Measurements from ENCODE around the gene GPC3. TPM values are rescaled to one million over a fixed set of nuclear protein-coding genes. Genes with fewer than 3 reads are reported as not detected.

Gene GPC3
- total RNA-seq, 3 donors from 2014 or later: 0.46 to 0.82 (median 0.54) TPM

DNA sequence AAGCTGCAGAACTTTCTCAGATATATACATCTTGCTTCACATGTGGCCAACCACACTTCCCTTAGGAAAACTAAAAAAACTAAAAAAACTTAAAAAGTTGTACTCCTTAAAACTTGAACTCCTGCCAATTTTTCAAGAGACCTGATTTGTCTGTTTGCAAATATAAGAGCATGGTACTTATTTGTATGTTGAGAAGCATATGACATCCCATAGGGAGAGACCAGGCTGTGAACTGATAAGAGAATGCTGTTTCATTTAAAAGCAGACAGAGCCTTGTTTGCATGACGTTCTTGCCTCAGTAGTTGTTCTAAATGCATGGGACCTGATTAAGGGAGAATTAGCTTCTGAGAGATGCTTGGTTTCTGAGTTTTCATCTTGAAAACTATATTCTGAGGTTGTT is 169.9 kb downstream of the GPC3 start:
- ATAC-seq: no peak
- Mint-ChIP-seq H3K27me3 (ENCODE audit: low read depth) (no peaks in the 10 kb centered on the region), H3K4me1 (ENCODE audit: low read depth) (no peaks in the 10 kb centered on the region), H3K36me3 (ENCODE audit: insufficient read depth) (no peaks in the 10 kb centered on the region), H3K9me3 (no peaks in the 10 kb centered on the region), H3K4me3 (no peak overlapping the region)
- DNase-seq: no peak

DNA sequence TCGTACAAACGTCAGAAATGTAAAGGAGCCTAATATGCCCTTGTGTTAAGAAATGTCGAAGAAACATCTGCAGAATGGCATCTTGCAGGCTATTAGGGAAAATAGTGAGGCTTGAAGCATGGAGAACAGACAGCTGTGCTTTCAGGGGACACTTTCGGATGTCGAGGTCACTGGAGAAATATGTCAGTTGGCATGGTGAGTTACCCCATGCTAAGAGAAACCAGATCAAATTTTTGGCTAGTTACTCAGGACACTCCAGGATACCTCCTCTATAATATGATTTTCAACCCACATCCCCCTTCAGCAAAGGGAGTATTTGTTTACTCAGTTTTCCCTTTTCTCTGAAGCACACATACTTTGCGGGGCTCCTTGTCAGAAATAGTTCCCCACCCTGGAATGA is 171.4 kb downstream of the GPC3 start:
- ATAC-seq (no peak), DNase-seq (no peak)
- Mint-ChIP-seq H3K36me3 (ENCODE audit: insufficient read depth) (no peaks in the 10 kb centered on the region), H3K9me3 (no peaks in the 10 kb centered on the region), H3K4me1 (ENCODE audit: low read depth) (no peaks in the 10 kb centered on the region), H3K27me3 (ENCODE audit: low read depth) (no peaks in the 10 kb centered on the region), H3K4me3 (no peak overlapping the region)

DNA sequence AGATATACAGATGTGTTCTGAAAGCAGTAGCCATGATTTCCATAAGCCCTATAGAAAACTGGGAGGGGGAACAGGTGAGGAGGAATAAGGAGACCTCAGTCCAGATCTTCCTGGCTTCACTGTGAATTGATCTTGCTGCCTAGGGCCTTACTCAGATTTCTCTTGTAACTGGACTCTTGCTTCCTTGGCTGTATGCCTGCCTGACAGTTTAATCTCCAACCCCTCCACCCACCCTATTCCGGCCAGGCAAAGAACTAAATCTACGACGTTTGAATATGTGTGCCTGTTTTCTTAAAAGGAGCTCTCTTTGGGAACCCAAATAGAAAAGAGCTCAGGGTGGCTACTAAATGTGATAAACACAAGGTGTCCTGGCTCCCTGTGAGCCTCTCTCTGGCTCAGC is 173.0 kb downstream of the GPC3 start:
- Mint-ChIP-seq H3K27me3 (ENCODE audit: low read depth) (no peaks in the 10 kb centered on the region), H3K4me1 (ENCODE audit: low read depth) (no peaks in the 10 kb centered on the region), H3K9me3 (no peaks in the 10 kb centered on the region), H3K4me3 (no peak overlapping the region), H3K36me3 (ENCODE audit: insufficient read depth) (no peaks in the 10 kb centered on the region)
- DNase-seq (no peak), ATAC-seq (no peak)

DNA sequence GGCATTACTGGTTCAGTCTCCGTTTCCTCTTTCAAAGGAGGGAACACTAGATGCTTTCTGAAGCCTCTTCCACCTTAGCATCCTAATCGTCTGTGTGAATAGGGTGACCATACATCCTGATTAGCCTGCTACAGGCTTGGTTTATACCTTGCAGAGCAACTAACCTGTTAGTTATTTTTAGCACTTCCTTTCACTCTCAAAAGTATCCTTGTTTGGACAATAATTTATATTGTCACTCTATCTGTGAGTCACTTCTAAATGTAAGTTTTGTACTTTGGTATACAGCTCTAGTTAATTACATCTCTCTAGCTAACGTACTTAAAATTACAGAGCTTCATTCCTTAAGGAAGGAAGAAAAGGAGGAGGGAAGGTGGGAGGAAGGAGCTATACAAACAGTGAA is 174.5 kb downstream of the GPC3 start:
- DNase-seq: no peak
- Mint-ChIP-seq H3K27me3 (ENCODE audit: low read depth) (no peaks in the 10 kb centered on the region), H3K4me1 (ENCODE audit: low read depth) (no peaks in the 10 kb centered on the region), H3K9me3 (no peaks in the 10 kb centered on the region), H3K4me3 (no peak overlapping the region), H3K36me3 (ENCODE audit: insufficient read depth) (no peaks in the 10 kb centered on the region)
- no peak for ATAC-seq

DNA sequence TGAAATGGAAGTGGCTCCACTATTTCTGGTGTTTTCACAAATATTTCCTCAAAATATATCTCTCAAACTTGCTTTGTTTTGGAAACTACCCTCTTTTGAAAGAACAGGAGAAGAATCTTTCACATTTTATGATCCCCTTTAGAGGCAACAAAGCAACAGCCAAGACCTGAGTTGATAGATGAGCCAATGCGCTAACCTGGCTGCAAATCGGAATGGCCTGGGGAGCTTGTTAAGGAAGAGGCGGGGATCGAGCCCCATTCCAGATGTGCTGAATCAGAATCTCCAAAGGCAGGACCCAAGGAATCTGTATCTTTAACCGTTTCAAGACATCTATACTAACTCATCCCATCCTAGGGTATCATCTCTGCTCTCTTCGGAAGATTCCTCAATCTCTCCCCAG is 181.3 kb downstream of the GPC3 start:
- no peak for DNase-seq
- no peaks in the 10 kb centered on the region for H3K27me3 Mint-ChIP-seq (ENCODE audit: low read depth)
- H3K9me3 Mint-ChIP-seq: no peaks in the 10 kb centered on the region
- ATAC-seq: no peak
- H3K4me3 Mint-ChIP-seq: no peak overlapping the region
- no peaks in the 10 kb centered on the region for H3K4me1 Mint-ChIP-seq (ENCODE audit: low read depth)
- H3K36me3 Mint-ChIP-seq (ENCODE audit: insufficient read depth): no peaks in the 10 kb centered on the region

DNA sequence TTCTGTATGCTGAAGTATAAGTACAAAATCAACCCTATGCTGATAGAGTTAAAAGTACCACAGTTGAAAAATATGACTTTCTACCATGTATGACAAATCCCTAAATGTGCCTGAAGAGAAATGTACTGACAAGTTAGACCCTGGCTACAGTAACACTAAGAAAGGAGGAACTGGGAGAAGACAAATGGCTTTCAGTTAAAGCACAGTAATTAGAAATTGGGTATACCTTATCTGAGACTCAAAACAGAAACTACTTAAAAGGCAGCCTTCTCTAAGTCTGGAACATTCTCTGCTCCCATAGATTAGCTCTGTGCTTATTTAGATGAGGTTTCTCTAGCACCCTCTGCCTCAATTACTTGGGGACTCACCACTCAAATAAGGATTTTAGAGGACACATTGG is 189.1 kb downstream of the GPC3 start:
- no peaks in the 10 kb centered on the region for H3K4me1 Mint-ChIP-seq (ENCODE audit: low read depth)
- ATAC-seq: no peak
- H3K9me3 Mint-ChIP-seq: no peaks in the 10 kb centered on the region
- no peak for DNase-seq
- no peaks in the 10 kb centered on the region for H3K36me3 Mint-ChIP-seq (ENCODE audit: insufficient read depth)
- no peak overlapping the region for H3K4me3 Mint-ChIP-seq
- no peaks in the 10 kb centered on the region for H3K27me3 Mint-ChIP-seq (ENCODE audit: low read depth)

DNA sequence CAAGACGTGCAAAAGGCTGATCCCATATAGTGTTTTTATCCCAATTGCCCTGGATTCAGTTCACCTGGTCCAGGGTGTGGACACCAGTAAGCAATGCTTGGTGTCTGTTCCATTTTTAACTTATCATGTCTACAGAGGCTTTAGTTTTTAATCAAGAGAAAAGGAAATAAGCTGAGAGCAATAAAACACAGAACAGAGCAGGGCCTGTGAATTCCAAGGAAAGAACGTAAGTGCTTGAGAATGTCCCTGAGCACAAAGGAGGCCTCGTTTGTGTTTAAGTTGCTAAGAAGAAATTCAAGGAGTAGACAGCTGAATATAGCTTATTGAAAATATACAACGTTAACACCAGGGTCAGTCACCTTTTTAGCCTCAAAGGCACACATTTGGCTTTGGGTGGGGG is 191.3 kb downstream of the GPC3 start:
- Mint-ChIP-seq H3K9me3 (no peaks in the 10 kb centered on the region), H3K4me3 (no peak overlapping the region), H3K4me1 (ENCODE audit: low read depth) (no peaks in the 10 kb centered on the region), H3K27me3 (ENCODE audit: low read depth) (no peaks in the 10 kb centered on the region), H3K36me3 (ENCODE audit: insufficient read depth) (no peaks in the 10 kb centered on the region)
- no peak for ATAC-seq
- DNase-seq: no peak

DNA sequence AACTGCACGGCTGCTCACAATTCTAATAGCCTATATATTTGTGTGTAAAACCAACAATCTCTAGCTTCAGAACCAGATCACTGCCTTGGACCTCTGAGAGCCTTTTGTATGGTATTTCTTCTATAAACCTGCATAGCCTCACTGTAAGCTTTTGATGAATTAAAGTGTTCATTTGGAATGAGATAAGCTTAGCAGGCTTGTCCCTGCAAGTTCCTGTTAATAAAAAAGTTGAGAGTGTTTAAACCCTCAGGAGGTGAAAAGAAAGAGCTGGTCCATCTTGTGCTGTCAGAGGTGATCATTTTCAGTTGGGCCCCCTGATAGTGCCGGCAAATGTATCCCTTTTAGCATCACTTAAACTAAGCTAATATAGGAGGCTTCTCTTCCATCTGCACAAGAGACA is 191.8 kb downstream of the GPC3 start:
- Mint-ChIP-seq H3K9me3 (no peaks in the 10 kb centered on the region), H3K4me1 (ENCODE audit: low read depth) (no peaks in the 10 kb centered on the region), H3K36me3 (ENCODE audit: insufficient read depth) (no peaks in the 10 kb centered on the region), H3K4me3 (no peak overlapping the region), H3K27me3 (ENCODE audit: low read depth) (no peaks in the 10 kb centered on the region)
- DNase-seq (no peak), ATAC-seq (no peak)

DNA sequence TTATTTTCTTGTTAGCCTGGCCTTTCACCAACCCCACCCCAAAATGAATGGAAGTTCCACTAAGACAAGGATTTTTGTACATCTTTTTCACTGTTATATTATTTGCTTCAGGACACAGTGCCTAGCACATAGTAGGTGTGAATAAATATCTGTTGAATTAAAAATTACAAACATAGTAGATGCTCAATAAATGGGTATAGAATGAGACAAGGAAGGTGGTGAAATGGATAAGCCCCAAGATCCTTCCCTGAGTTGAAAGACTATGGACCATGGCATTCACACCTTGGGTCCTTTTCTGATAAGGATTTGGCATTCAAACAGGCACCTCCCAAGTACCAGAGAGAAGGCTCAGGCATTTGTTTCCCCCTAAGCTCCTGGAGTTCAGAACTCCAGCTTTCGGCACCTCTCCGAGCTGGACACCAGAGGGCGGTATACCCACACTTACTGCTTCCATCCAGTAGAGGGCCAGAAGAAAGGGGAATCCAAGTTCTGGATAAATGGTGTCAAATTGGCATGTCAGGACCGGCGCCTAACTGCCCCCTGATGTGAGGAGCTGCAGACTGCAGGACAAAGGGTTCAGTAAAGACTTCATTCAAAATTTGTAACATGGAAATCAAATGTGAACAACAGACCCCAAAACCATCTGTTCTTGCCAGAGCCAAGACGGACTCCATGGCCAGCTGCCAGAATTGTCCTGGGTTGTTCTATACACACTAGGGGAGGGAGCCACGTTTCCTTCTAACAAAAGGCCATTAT is 193.0 kb downstream of the GPC3 start:
- H3K4me1 Mint-ChIP-seq (ENCODE audit: low read depth): no peaks in the 10 kb centered on the region
- no peaks in the 10 kb centered on the region for H3K9me3 Mint-ChIP-seq
- ATAC-seq (peak; percentile 48 to 69), DNase-seq (peak; percentile 52)
- H3K36me3 Mint-ChIP-seq (ENCODE audit: insufficient read depth): no peaks in the 10 kb centered on the region
- H3K4me3 Mint-ChIP-seq: no peak overlapping the region
- no peaks in the 10 kb centered on the region for H3K27me3 Mint-ChIP-seq (ENCODE audit: low read depth)

DNA sequence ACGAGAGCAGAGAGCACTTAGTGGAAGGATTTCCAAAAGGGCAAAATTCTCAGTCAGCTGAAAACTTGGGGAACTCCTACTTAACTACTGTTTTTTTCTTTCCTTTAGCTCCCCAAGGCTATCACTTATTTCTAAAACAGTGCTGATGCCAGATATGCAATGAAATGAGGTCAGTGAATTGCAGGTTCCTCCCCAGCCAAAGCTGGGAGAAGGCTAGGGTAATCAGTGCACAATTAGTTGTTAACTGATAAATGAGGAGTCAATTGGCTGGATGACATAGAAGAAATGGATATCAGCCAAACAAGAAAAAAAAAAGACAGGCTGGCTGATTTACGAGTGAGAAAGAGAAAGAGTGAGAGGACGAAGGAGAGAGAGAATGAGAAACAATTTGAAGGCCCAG is 195.6 kb downstream of the GPC3 start:
- Mint-ChIP-seq H3K27me3 (ENCODE audit: low read depth) (no peaks in the 10 kb centered on the region), H3K36me3 (ENCODE audit: insufficient read depth) (no peaks in the 10 kb centered on the region), H3K4me1 (ENCODE audit: low read depth) (no peaks in the 10 kb centered on the region), H3K9me3 (no peaks in the 10 kb centered on the region), H3K4me3 (no peak overlapping the region)
- DNase-seq (no peak), ATAC-seq (no peak)

DNA sequence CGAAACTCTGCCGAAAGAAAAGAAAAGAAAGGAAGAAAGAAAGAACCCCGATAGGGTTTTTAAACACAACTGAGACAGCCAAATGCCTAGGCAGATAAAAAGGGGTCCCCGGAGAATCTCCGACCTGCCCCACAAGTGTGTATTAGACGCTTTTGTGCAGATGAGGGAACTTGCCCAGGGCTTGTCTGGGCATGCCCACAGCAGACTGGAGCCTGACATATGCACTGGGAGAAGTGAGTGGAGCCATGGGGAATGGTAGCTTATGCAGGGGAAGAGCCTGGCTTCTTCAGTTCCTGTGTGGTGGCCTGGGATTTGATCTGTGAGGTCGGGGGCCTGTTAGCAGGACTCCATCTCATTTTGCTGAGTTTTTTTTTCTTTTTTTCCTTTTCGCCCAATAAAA is 199.0 kb downstream of the GPC3 start:
- H3K27me3 Mint-ChIP-seq (ENCODE audit: low read depth): no peaks in the 10 kb centered on the region
- DNase-seq (no peak), ATAC-seq (no peak)
- H3K4me1 Mint-ChIP-seq (ENCODE audit: low read depth): no peaks in the 10 kb centered on the region
- no peak overlapping the region for H3K4me3 Mint-ChIP-seq
- no peaks in the 10 kb centered on the region for H3K9me3 Mint-ChIP-seq
- H3K36me3 Mint-ChIP-seq (ENCODE audit: insufficient read depth): no peaks in the 10 kb centered on the region

DNA sequence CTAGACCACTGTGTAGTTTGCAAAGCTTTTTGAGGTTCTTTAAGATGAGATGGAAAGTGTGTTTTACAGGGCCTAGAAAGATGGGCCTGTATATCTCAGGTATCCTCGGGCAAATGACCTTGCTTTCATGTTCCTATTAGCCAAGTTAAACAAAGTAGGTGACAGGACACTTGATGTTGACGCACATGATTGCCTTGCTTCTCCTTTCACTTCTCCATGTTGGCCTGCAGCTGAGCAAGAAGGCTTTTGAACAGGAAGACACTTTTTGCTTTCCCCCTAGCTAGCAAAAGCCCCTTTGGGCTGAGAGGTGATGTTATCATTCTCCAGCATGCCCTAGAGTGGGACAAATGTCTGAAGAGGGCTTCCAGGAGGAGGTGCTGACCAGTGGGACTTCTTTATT is 202.1 kb downstream of the GPC3 start:
- ATAC-seq (no peak), DNase-seq (no peak)
- Mint-ChIP-seq H3K36me3 (ENCODE audit: insufficient read depth) (no peaks in the 10 kb centered on the region), H3K9me3 (no peaks in the 10 kb centered on the region), H3K27me3 (ENCODE audit: low read depth) (no peaks in the 10 kb centered on the region), H3K4me1 (ENCODE audit: low read depth) (no peaks in the 10 kb centered on the region), H3K4me3 (no peak overlapping the region)

DNA sequence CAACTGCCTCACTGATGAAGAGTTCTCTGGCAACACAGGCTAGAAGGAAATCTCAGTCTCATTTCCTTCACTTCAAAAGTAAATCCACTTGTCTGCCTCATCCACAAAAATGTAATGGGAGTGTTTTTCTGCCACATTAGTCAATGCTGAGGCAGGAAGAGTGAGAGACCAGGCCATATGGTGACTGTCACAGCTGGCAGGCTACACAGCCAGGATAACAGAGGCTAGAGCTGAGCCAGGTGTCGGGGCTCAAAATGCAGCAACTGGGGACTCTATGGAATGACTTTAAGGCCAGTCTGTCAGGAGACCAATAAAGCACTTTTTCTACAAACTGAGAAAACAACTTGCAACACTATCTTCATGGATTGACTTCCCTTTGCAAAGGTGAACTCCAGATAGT is 204.2 kb downstream of the GPC3 start:
- no peaks in the 10 kb centered on the region for H3K9me3 Mint-ChIP-seq
- no peak for DNase-seq
- ATAC-seq: no peak
- H3K4me1 Mint-ChIP-seq (ENCODE audit: low read depth): no peaks in the 10 kb centered on the region
- no peaks in the 10 kb centered on the region for H3K36me3 Mint-ChIP-seq (ENCODE audit: insufficient read depth)
- no peak overlapping the region for H3K4me3 Mint-ChIP-seq
- no peaks in the 10 kb centered on the region for H3K27me3 Mint-ChIP-seq (ENCODE audit: low read depth)

DNA sequence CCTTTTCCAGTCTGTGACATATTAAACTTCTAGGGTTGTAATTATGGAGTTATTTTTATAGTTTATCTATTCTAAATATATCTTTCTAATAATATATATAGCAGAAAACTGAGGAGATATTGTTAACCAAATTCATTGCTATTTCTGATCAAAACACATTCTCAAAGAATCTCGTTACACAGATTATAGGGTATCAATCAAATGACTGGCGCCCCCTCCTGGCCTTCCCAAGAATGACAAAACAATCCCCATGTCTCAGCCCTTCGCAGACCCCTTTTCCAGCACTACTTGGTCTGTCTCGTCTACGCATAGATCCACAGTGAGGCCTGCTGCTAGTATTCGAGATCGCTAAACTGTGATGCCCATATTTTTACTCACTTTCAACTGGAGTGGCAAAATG is 209.3 kb downstream of the GPC3 start:
- DNase-seq: peak; percentile 30
- ATAC-seq: no peak
- Mint-ChIP-seq H3K36me3 (ENCODE audit: insufficient read depth) (no peaks in the 10 kb centered on the region), H3K9me3 (no peaks in the 10 kb centered on the region), H3K4me1 (ENCODE audit: low read depth) (no peaks in the 10 kb centered on the region), H3K4me3 (no peak overlapping the region), H3K27me3 (ENCODE audit: low read depth) (no peaks in the 10 kb centered on the region)

DNA sequence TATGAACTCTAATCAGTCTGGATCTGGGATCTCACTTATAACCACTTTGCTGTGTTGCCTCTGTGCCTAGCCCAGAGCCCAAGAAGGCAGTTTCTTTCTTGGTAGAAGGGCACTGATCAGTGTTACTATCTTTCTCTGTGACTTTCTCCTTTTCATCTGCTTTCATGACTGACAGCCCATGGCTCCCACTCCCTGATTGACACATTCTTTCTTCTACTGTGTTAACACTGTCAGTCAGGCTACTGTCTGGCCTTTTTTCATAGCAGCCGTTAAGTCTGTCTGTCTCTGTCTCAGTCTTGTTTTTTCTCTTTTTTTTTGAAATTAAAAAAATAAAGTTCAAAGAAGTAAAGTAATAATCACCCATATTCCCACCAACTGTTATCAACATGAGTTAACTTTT is 210.6 kb downstream of the GPC3 start:
- Mint-ChIP-seq H3K36me3 (ENCODE audit: insufficient read depth) (no peaks in the 10 kb centered on the region), H3K4me3 (no peak overlapping the region), H3K27me3 (ENCODE audit: low read depth) (no peaks in the 10 kb centered on the region), H3K9me3 (no peaks in the 10 kb centered on the region), H3K4me1 (ENCODE audit: low read depth) (no peaks in the 10 kb centered on the region)
- DNase-seq (no peak), ATAC-seq (no peak)

Data from activated T-cell treated with anti-CD3 and anti-CD28 coated beads, Interleukin-2, amount 50 U/mL, for 4 hours (primary cell).